Tibial nerve (tissue), 4 donors: ENCODE results near the gene GJB5. TPM values are rescaled to one million over a fixed set of nuclear protein-coding genes. Genes with fewer than 3 reads are reported as not detected.

ENCODE experiments used
- DNase-seq, 2 donors: peaks; one replicate each; pipeline ENCODE4 v3.0.0-alpha.2; 2019; ENCODE audit warnings: low spot score in 2 of 2
- H3K27ac ChIP-seq, 4 donors: fragments of 200-600 bp; sonication (generic) in 3 of 4; one replicate each; pipeline ENCODE4 v1.5.1; 2017 to 2019; ENCODE audit warnings: mild to moderate bottlenecking in 1 of 4
- H3K27me3 ChIP-seq, 2 donors: fragments of 200-600 bp; sonication (generic) in 1 of 2; one replicate each; pipeline versions ENCODE4 v1.5.1 to v1.6.0; 2017 to 2019
- H3K36me3 ChIP-seq, 3 donors: fragments of 200-600 bp; sonication (generic); one replicate each; pipeline ENCODE4 v1.5.1; 2018 to 2019
- H3K4me1 ChIP-seq, 4 donors: fragments of 200-600 bp; sonication (generic) in 3 of 4; one replicate each; pipeline ENCODE4 v1.5.1; 2017 to 2019
- H3K4me3 ChIP-seq, 4 donors: fragments of 200-600 bp; sonication (generic) in 3 of 4; one replicate each; pipeline ENCODE4 v1.5.1; 2017 to 2019; ENCODE audit warnings: mild to moderate bottlenecking in 1 of 4, moderate library complexity in 1 of 4
- H3K9me3 ChIP-seq, 4 donors: fragments of 200-600 bp; sonication (generic) in 3 of 4; one replicate each; pipeline ENCODE4 v1.5.1; 2017 to 2019
- EP300 ChIP-seq, 2 donors: sonication (generic); formaldehyde crosslinking; IDR thresholded peaks; one replicate each; pipeline ENCODE4 v1.6.1; 2017; ENCODE audit warnings: antibody characterized with exemption in 2 of 2, mild to moderate bottlenecking in 1 of 2
- POLR2A ChIP-seq, 2 donors: fragments of 450-650 bp; IDR thresholded peaks; one replicate each; pipeline ENCODE4 v1.6.1; 2017; ENCODE audit warnings: antibody characterized with exemption in 2 of 2, mild to moderate bottlenecking in 2 of 2, moderate library complexity in 2 of 2
- WGBS, 2 donors: methylation state at CpG; one replicate each; pipeline ENCODE4 v1.1.5; 2018; 5-methylcytosine and 5-hydroxymethylcytosine counted together
- total RNA-seq, 4 donors: library from RNA; depleted of rRNA; stranded (reverse); fragments of >200 nt; gene quantifications; one replicate each; pipeline ENCODE4 v1.1.0, GENCODE V29; 2016
- TF ChIP-seq, protein P1 (sequence below), 5 experiments: fragments of 200-600 bp in 3 of 5; fragments of 450-650 bp in 2 of 5; sonication (generic) in 3 of 5; IDR thresholded peaks; one replicate each; pipeline ENCODE4 v1.5.1; 2016 to 2019; ENCODE audit warnings: antibody characterized with exemption in 5 of 5, mild to moderate bottlenecking in 3 of 5, moderate library complexity in 2 of 5

The GJB5 gene
- total RNA-seq, 4 donors from 2014 or later: 0.22 to 1.0 TPM; not detected in 2

DNA sequence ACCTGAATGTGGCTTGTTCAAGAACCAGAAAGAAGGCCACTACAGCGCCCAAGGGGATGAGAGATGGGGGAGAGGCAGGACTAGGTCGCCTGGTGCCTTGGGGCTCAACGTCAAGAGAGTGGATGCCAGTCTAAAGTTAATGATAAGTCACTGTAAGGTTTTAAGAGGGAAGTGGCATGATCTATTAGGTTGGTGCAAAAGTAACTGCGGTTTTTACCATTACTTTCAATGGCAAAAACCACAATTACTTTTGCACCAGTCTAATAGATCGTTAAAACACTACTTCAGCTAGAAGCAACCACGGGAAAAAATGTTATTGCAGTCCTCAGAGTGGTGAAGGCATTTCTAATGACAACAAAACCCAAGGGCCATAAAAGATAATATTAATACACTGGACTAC is 23.5 kb downstream of the GJB5 start:
- 67 to 73% methylated on average over 6 of the region's 6 CpGs for WGBS, 2 donors
- DNase-seq: no peak
- TF ChIP-seq EP300 (IDR thresholded peaks at IDR 0.05) (no peak), POLR2A (IDR thresholded peaks at IDR 0.05) (no peak)
- TF ChIP-seq, protein P1, sequence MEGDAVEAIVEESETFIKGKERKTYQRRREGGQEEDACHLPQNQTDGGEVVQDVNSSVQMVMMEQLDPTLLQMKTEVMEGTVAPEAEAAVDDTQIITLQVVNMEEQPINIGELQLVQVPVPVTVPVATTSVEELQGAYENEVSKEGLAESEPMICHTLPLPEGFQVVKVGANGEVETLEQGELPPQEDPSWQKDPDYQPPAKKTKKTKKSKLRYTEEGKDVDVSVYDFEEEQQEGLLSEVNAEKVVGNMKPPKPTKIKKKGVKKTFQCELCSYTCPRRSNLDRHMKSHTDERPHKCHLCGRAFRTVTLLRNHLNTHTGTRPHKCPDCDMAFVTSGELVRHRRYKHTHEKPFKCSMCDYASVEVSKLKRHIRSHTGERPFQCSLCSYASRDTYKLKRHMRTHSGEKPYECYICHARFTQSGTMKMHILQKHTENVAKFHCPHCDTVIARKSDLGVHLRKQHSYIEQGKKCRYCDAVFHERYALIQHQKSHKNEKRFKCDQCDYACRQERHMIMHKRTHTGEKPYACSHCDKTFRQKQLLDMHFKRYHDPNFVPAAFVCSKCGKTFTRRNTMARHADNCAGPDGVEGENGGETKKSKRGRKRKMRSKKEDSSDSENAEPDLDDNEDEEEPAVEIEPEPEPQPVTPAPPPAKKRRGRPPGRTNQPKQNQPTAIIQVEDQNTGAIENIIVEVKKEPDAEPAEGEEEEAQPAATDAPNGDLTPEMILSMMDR (IDR thresholded peaks at IDR 0.05): no peak
- no peaks in the 10 kb centered on the region for H3K36me3 ChIP-seq
- H3K4me3 ChIP-seq: no peak overlapping the region
- peaks cover 0 to 57% of the 10 kb centered on the region in 2 donors for H3K27me3 ChIP-seq
- H3K27ac ChIP-seq: no peak overlapping the region
- H3K4me1 ChIP-seq: peaks cover 0 to 14% (median 5%) of the 10 kb centered on the region in 4 donors
- H3K9me3 ChIP-seq: no peaks in the 10 kb centered on the region

DNA sequence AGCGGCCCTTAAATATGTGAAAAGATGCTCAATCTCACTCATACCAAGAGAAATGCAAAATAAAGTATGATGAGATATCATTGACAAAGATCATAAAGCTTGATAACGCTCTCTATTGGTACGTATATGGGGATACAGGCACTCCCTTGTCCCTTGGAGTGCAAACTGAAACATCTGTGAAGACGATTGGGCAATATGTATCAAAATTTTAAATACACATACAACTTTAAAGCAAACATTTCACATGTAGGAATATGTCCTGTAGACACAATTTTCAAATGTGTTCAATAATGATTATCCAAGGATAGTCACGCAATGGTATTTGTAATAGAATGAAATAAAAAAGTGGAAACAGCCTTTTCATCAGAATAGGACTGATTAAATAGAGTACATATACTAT is 24.2 kb downstream of the GJB5 start:
- Histone ChIP-seq H3K9me3 (no peaks in the 10 kb centered on the region), H3K4me1 (peaks cover 0 to 14% (median 5%) of the 10 kb centered on the region in 4 donors), H3K4me3 (no peak overlapping the region), H3K27me3 (peaks cover 0 to 62% of the 10 kb centered on the region in 2 donors), H3K36me3 (no peaks in the 10 kb centered on the region), H3K27ac (no peak overlapping the region)
- TF ChIP-seq POLR2A (IDR thresholded peaks at IDR 0.05): no peak
- TF ChIP-seq, protein P1 (IDR thresholded peaks at IDR 0.05): no peak
- 81 to 85% methylated on average over 5 of the region's 5 CpGs for WGBS, 2 donors
- DNase-seq: no peak

DNA sequence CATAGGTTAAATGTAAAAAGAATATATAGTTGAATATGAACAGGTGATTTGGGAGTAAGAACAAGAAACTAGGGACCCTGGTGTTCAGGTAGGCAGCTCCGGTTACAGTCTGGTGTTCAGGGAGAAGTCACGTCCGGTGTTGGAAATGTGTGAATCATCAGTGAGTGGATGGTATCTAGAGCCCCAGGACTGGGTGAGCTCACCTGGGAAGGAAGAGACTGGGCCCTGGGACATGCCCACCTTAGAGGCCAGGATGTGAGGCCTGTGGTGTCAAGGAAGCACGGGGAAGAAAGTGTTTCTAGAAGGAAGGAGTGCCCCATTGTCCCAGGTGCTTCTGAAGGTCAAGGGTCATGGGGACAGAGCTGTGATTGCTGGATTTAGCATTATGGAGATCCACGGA is 24.7 kb downstream of the GJB5 start:
- Histone ChIP-seq H3K27me3 (peaks cover 0 to 62% of the 10 kb centered on the region in 2 donors), H3K27ac (no peak overlapping the region), H3K9me3 (no peaks in the 10 kb centered on the region), H3K36me3 (no peaks in the 10 kb centered on the region), H3K4me1 (peaks cover 0 to 14% (median 5%) of the 10 kb centered on the region in 4 donors), H3K4me3 (no peak overlapping the region)
- TF ChIP-seq, protein P1 (IDR thresholded peaks at IDR 0.05): no peak
- TF ChIP-seq EP300 (IDR thresholded peaks at IDR 0.05) (no peak), POLR2A (IDR thresholded peaks at IDR 0.05) (no peak)
- WGBS, 2 donors: 76 to 77% methylated on average over 5 of the region's 5 CpGs
- DNase-seq: no peak

DNA sequence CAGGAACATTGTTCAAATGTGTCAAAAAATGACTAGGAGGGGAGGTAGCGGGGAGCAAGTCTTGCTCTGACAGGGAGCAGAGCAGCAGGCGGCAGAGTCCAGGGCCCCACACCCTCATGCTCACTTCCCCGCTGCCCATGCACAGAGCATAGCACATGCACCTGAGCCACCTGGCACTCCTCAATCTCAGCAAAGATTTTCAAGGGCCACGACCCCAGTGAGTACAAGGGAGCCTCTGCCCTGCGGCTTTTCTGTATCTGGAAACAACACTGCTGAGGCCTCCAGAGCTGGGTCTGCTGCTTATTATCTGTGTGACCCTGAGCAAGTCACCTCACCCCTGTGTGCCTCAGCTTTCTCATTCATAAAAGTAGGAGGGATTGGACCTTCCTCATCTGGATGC is 25.1 kb downstream of the GJB5 start:
- 77 to 85% methylated on average over 5 of the region's 5 CpGs for WGBS, 2 donors
- Histone ChIP-seq H3K4me1 (peaks cover 0 to 14% (median 5%) of the 10 kb centered on the region in 4 donors), H3K4me3 (no peak overlapping the region), H3K9me3 (no peaks in the 10 kb centered on the region), H3K27ac (no peak overlapping the region), H3K27me3 (peaks cover 0 to 62% of the 10 kb centered on the region in 2 donors), H3K36me3 (no peaks in the 10 kb centered on the region)
- DNase-seq: no peak
- no peak for TF ChIP-seq POLR2A (IDR thresholded peaks at IDR 0.05)
- TF ChIP-seq, protein P1 (IDR thresholded peaks at IDR 0.05): no peak
- no peak for TF ChIP-seq EP300 (IDR thresholded peaks at IDR 0.05)

DNA sequence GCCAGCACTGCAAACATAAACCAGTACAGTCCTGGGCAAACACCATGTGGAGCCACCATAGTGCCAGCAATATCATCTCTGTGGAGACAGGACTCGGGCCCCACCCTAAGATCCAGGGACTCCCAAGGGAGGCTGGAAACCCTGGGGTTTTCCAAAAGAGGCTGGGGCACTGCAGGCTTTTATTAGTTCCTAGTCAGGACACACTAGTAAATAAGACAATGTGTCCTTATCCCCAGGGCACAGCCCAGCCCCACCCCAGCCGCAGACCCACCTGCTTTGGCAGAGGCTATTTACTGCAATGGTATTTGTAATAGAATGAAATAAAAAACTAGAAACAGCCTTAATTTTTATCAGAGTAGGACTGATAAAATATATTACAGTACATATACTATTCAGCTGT is 25.7 kb downstream of the GJB5 start:
- DNase-seq: no peak
- no peak overlapping the region for H3K27ac ChIP-seq
- no peak overlapping the region for H3K4me3 ChIP-seq
- no peak for TF ChIP-seq EP300 (IDR thresholded peaks at IDR 0.05)
- TF ChIP-seq POLR2A (IDR thresholded peaks at IDR 0.05): no peak
- TF ChIP-seq, protein P1 (IDR thresholded peaks at IDR 0.05): no peak
- peaks cover 0 to 14% (median 5%) of the 10 kb centered on the region in 4 donors for H3K4me1 ChIP-seq
- no peaks in the 10 kb centered on the region for H3K36me3 ChIP-seq
- H3K9me3 ChIP-seq: no peaks in the 10 kb centered on the region
- peaks cover 0 to 62% of the 10 kb centered on the region in 2 donors for H3K27me3 ChIP-seq
- WGBS, 2 donors: 78 to 83% methylated on average over 2 of the region's 2 CpGs
